Lower leg skin (tissue), 3 donors: ENCODE data around the gene SLC44A5.

Source experiments
- POLR2A ChIP-seq, 2 donors: fragments of 450-650 bp; IDR thresholded peaks; one replicate each; pipeline ENCODE4 v1.6.1; 2016 to 2017; ENCODE audit warnings: antibody characterized with exemption in 2 of 2, mild to moderate bottlenecking in 1 of 2, moderate library complexity in 1 of 2
- TF ChIP-seq, protein P1 (sequence below), 3 donors: fragments of 450-650 bp; IDR thresholded peaks; one replicate each; pipeline ENCODE4 v1.5.1; 2016; ENCODE audit warnings: antibody characterized with exemption in 3 of 3, mild to moderate bottlenecking in 3 of 3, moderate library complexity in 2 of 3

DNA sequence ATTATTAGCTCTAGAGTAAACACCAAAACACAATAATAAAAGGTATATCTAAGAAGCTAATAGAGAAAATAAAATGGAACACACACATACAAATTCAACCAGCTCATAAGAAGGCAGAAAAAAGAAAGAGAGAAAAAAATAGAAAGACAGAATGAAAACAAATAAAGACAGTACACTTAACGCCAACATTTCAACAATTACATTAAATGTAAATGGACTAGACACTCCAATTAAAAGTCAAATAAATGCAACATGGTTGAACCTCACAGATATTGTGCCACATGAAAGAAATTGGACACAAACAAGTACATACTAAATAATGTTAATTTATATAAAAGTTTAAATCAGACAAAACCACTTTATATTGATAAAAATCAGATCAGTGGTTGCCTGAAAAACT is 56.0 kb downstream of the SLC44A5 start:
- TF ChIP-seq, protein P1, sequence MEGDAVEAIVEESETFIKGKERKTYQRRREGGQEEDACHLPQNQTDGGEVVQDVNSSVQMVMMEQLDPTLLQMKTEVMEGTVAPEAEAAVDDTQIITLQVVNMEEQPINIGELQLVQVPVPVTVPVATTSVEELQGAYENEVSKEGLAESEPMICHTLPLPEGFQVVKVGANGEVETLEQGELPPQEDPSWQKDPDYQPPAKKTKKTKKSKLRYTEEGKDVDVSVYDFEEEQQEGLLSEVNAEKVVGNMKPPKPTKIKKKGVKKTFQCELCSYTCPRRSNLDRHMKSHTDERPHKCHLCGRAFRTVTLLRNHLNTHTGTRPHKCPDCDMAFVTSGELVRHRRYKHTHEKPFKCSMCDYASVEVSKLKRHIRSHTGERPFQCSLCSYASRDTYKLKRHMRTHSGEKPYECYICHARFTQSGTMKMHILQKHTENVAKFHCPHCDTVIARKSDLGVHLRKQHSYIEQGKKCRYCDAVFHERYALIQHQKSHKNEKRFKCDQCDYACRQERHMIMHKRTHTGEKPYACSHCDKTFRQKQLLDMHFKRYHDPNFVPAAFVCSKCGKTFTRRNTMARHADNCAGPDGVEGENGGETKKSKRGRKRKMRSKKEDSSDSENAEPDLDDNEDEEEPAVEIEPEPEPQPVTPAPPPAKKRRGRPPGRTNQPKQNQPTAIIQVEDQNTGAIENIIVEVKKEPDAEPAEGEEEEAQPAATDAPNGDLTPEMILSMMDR (IDR thresholded peaks at IDR 0.05): no peak
- no peak for TF ChIP-seq POLR2A (IDR thresholded peaks at IDR 0.05)
